Upper lobe of left lung (tissue), 6 donors: ENCODE results near the gene SMARCB1. TPM values are rescaled to one million over a fixed set of nuclear protein-coding genes. Genes with fewer than 3 reads are reported as not detected.
A peak's percentile ranks its signal among the peaks of the same experiment; 100 is the strongest.

Experiments
- ATAC-seq, 2 donors: fragments of 200-7000 bp; cut with Tn5 transposase; one replicate each; pipeline ENCODE4 v1.9.1; 2022; ENCODE audit warnings: mild to moderate bottlenecking in 2 of 2, moderate library complexity in 2 of 2; ENCODE audit not compliant: low FRiP score in 2 of 2
- DNase-seq, 2 donors: peaks; one replicate each; pipeline ENCODE4 v3.0.0-alpha.2; 2019 to 2020
- H3K27ac ChIP-seq, 4 donors: fragments of 200-600 bp; sonication (generic); one replicate each; pipeline ENCODE4 v1.5.1; 2016 to 2019
- H3K27me3 ChIP-seq, 4 donors: fragments of 200-600 bp; sonication (generic); one replicate each; pipeline ENCODE4 v1.5.1; 2017 to 2019
- H3K36me3 ChIP-seq, 4 donors: fragments of 200-600 bp; sonication (generic); one replicate each; pipeline ENCODE4 v1.5.1; 2016 to 2019
- H3K4me1 ChIP-seq, 4 donors: fragments of 200-600 bp; sonication (generic); one replicate each; pipeline ENCODE4 v1.5.1; 2018 to 2019
- H3K4me3 ChIP-seq, 4 donors: fragments of 200-600 bp; sonication (generic); one replicate each; pipeline ENCODE4 v1.5.1; 2017 to 2019; ENCODE audit warnings: mild to moderate bottlenecking in 2 of 4, moderate library complexity in 1 of 4
- H3K9me3 ChIP-seq, 4 donors: fragments of 200-600 bp; sonication (generic); one replicate each; pipeline ENCODE4 v1.5.1; 2018 to 2019
- CTCF ChIP-seq, 6 experiments: fragments of 450-650 bp in 4 of 6; fragments of 200-600 bp in 2 of 6; sonication (generic) in 2 of 6; IDR thresholded peaks; one replicate each; pipeline ENCODE4 v1.5.1; 2016 to 2019; ENCODE audit warnings: antibody characterized with exemption in 6 of 6
- EP300 ChIP-seq, 4 donors: sonication (generic); formaldehyde crosslinking; IDR thresholded peaks; one replicate each; pipeline ENCODE4 v1.5.1; 2017; ENCODE audit warnings: antibody characterized with exemption in 4 of 4, control low read depth in 2 of 4
- POLR2A ChIP-seq, 4 donors: fragments of 450-650 bp; IDR thresholded peaks; one replicate each; pipeline ENCODE4 v1.5.1; 2016 to 2017; ENCODE audit warnings: antibody characterized with exemption in 4 of 4, mild to moderate bottlenecking in 2 of 4
- POLR2AphosphoS5 ChIP-seq, 2 donors: sonication (generic); formaldehyde crosslinking; IDR thresholded peaks; one replicate each; pipeline ENCODE4 v1.5.1; 2017; ENCODE audit warnings: antibody characterized with exemption in 2 of 2
- WGBS, 2 donors: methylation state at CpG; one replicate each; pipeline ENCODE4 v1.1.5; 2017 to 2018; 5-methylcytosine and 5-hydroxymethylcytosine counted together
- total RNA-seq, 6 donors: library from RNA; depleted of rRNA in 4 of 6; stranded (reverse); fragments of >200 nt in 4 of 6; gene quantifications; one replicate each; pipeline versions ENCODE4 v1.1.0 to v1.2.1, GENCODE V29; 2016 to 2021
- donor health status: DM: no; HTN: no; CAD: no; lungs with moderate emphysema.
- donor health status: DM: no; HTN: yes; CAD: no; lungs with severe emphysema.

The SMARCB1 gene
- total RNA-seq, 6 donors from 2014 or later: 42.8 to 72.8 (median 57.1) TPM

- ATAC-seq: no peak
- no peak for TF ChIP-seq EP300 (IDR thresholded peaks at IDR 0.05)
- no peak for TF ChIP-seq POLR2AphosphoS5 (IDR thresholded peaks at IDR 0.05)
- no peak for TF ChIP-seq CTCF (IDR thresholded peaks at IDR 0.05)
These were observed 12.4 kb upstream of the SMARCB1 start for GRCh38 chr22:23774114-23774921.

GRCh38 chr22:23774922-23775436, 11.8 kb upstream of the SMARCB1 start:
- ATAC-seq (peak in 1 of 2 donors; percentile 71), DNase-seq (no peak)
- Histone ChIP-seq H3K27me3 (no peaks in the 10 kb centered on the region), H3K4me3 (no peak overlapping the region), H3K27ac (no peak overlapping the region), H3K9me3 (no peaks in the 10 kb centered on the region), H3K36me3 (no peaks in the 10 kb centered on the region), H3K4me1 (peaks cover 19 to 30% (median 24%) of the 10 kb centered on the region in 4 donors)
- 75 to 93% methylated on average over 2 of the region's 2 CpGs for WGBS, 2 donors
- no peak for TF ChIP-seq POLR2AphosphoS5 (IDR thresholded peaks at IDR 0.05)
- TF ChIP-seq EP300 (IDR thresholded peaks at IDR 0.05): no peak
- no peak for TF ChIP-seq CTCF (IDR thresholded peaks at IDR 0.05)

More at GRCh38 chr22:23774114-23774921, 12.4 kb upstream of the SMARCB1 start:
- 78 to 79% methylated on average over 6 to 12 of the region's 12 CpGs for WGBS, 2 donors
- no peak for DNase-seq
- Histone ChIP-seq H3K36me3 (no peaks in the 10 kb centered on the region), H3K9me3 (no peaks in the 10 kb centered on the region), H3K27ac (no peak overlapping the region), H3K4me1 (peaks cover 19 to 30% (median 24%) of the 10 kb centered on the region in 4 donors), H3K4me3 (no peak overlapping the region), H3K27me3 (no peaks in the 10 kb centered on the region)

GRCh38 chr22:23775779-23776375, 10.9 kb upstream of the SMARCB1 start:
- no peak for DNase-seq
- no peak for TF ChIP-seq EP300 (IDR thresholded peaks at IDR 0.05)
- no peak for TF ChIP-seq POLR2A (IDR thresholded peaks at IDR 0.05)
- TF ChIP-seq CTCF (IDR thresholded peaks at IDR 0.05): no peak
- TF ChIP-seq POLR2AphosphoS5 (IDR thresholded peaks at IDR 0.05): no peak
- Histone ChIP-seq H3K27ac (no peak overlapping the region), H3K4me3 (no peak overlapping the region), H3K4me1 (peaks cover 16 to 29% (median 24%) of the 10 kb centered on the region in 4 donors), H3K36me3 (no peaks in the 10 kb centered on the region), H3K9me3 (no peaks in the 10 kb centered on the region), H3K27me3 (no peaks in the 10 kb centered on the region)
- 73 to 83% methylated on average over 3 of the region's 3 CpGs for WGBS, 2 donors
- no peak for ATAC-seq

- 92 to 95% methylated on average over 9 to 11 of the region's 11 CpGs for WGBS, 2 donors
- H3K27ac ChIP-seq: no peak overlapping the region
- H3K27me3 ChIP-seq: no peaks in the 10 kb centered on the region
- no peak for ATAC-seq
- peaks cover 6 to 16% (median 11%) of the 10 kb centered on the region in 4 donors for H3K4me1 ChIP-seq
- H3K9me3 ChIP-seq: no peaks in the 10 kb centered on the region
- no peaks in the 10 kb centered on the region for H3K36me3 ChIP-seq
- TF ChIP-seq EP300 (IDR thresholded peaks at IDR 0.05): no peak
- TF ChIP-seq POLR2AphosphoS5 (IDR thresholded peaks at IDR 0.05): no peak
- TF ChIP-seq POLR2A (IDR thresholded peaks at IDR 0.05): no peak
- no peak for TF ChIP-seq CTCF (IDR thresholded peaks at IDR 0.05)
- DNase-seq: no peak
- no peak overlapping the region for H3K4me3 ChIP-seq
These were observed 8.8 kb upstream of the SMARCB1 start for GRCh38 chr22:23777776-23778576.
